OCI-LY1 (cell line): Measurements from ENCODE around the gene PRRT1.

Experiments used
- EZH2 ChIP-seq: fragments of 200-600 bp; sonication (generic), shearing (Covaris generic); IDR thresholded peaks from 2 replicates; pipeline ENCODE4 v1.8.0; 2017; ENCODE audit warnings: borderline replicate concordance, mixed run types, mild to moderate bottlenecking, antibody characterized with exemption, low read length, moderate library complexity, mixed read lengths
- TF ChIP-seq, protein P1 (sequence below): fragments of 200-600 bp; sonication (generic), shearing (Covaris generic); IDR thresholded peaks from 2 replicates; pipeline ENCODE4 v1.5.1; 2017; ENCODE audit warnings: mild to moderate bottlenecking, antibody characterized with exemption, low read length, moderate library complexity, mixed read lengths

DNA sequence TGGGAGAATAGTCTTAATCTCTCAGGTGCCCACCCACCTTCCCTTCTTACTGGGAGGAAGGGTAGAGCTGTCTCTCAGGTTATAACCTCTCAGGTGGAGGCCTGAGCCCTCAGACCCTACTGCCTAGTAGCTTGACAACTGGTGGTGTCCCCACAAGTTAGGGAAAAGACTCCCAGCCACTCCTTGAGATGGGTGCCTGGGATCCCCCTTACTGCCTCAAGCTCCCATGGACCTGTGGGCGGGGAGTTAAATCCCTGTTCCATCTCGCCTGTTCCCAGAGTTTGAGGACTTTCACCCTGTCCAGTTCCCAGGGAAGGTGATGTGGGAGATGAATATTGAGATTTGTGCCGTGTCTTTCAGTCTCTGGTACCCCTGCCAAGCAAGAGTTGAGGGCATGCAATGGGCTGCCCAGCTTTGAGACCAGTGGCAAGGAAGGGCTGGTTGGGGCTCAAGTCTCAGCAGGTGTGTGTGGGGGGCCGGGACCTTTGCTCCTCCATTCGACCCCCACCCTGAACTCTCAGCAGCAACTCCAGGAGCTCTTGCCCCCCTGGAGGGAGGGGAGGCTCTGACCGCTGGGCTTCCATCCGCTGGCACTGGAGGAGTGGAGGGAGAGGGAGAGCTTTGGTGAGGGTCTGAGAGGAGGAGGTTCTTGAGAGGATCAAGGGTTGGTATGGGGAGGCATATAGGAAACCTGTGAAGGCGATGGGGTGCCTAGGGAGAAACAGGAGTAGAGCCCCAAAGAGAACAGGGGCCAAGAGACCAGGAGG is 39.4 kb upstream of the PRRT1 start:
- no peak for TF ChIP-seq EZH2
- TF ChIP-seq, protein P1, sequence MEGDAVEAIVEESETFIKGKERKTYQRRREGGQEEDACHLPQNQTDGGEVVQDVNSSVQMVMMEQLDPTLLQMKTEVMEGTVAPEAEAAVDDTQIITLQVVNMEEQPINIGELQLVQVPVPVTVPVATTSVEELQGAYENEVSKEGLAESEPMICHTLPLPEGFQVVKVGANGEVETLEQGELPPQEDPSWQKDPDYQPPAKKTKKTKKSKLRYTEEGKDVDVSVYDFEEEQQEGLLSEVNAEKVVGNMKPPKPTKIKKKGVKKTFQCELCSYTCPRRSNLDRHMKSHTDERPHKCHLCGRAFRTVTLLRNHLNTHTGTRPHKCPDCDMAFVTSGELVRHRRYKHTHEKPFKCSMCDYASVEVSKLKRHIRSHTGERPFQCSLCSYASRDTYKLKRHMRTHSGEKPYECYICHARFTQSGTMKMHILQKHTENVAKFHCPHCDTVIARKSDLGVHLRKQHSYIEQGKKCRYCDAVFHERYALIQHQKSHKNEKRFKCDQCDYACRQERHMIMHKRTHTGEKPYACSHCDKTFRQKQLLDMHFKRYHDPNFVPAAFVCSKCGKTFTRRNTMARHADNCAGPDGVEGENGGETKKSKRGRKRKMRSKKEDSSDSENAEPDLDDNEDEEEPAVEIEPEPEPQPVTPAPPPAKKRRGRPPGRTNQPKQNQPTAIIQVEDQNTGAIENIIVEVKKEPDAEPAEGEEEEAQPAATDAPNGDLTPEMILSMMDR = no peak
